ENCODE results near the gene CCDC61.

CCDC61 gene

GRCh38 chr19:45994998-45995714, at the start of gene CCDC61:
TSS of gene CCDC61 (plus strand) at chr19:45995467. CDS start at chr19:46003019, 7,552 bp downstream.
- peak; percentile 98 for FAIRE-seq

GRCh38 chr19:45947926-45948325, 47.3 kb upstream of the CCDC61 start:
- FAIRE-seq: no peak

- no peak for FAIRE-seq
These were observed 43.0 kb upstream of the CCDC61 start for GRCh38 chr19:45952341-45952685.

- no peak for FAIRE-seq
These were observed 42.4 kb upstream of the CCDC61 start for GRCh38 chr19:45952686-45953505.

GRCh38 chr19:45953676-45954075, 41.6 kb upstream of the CCDC61 start:
- no peak for FAIRE-seq

- no peak for FAIRE-seq
These were observed 41.1 kb upstream of the CCDC61 start for GRCh38 chr19:45954156-45954555.

GRCh38 chr19:45955905-45956608, 39.2 kb upstream of the CCDC61 start:
- FAIRE-seq: no peak

- FAIRE-seq: no peak
These were observed 36.9 kb upstream of the CCDC61 start for GRCh38 chr19:45958320-45958719.

- FAIRE-seq: no peak
These were observed 36.3 kb upstream of the CCDC61 start for GRCh38 chr19:45958769-45959516.

- no peak for FAIRE-seq
These were observed 35.7 kb upstream of the CCDC61 start for GRCh38 chr19:45959517-45960025.

GRCh38 chr19:45960595-45961235, 34.6 kb upstream of the CCDC61 start:
- FAIRE-seq: no peak

GRCh38 chr19:45962021-45962420, 33.2 kb upstream of the CCDC61 start:
- FAIRE-seq: no peak

GRCh38 chr19:45967246-45967645, 28.0 kb upstream of the CCDC61 start:
- no peak for FAIRE-seq

- FAIRE-seq: no peak
These were observed 26.6 kb upstream of the CCDC61 start for GRCh38 chr19:45968626-45969025.

- no peak for FAIRE-seq
These were observed 25.6 kb upstream of the CCDC61 start for GRCh38 chr19:45969676-45970075.

GRCh38 chr19:45971260-45971902, 23.9 kb upstream of the CCDC61 start:
- FAIRE-seq: no peak

- FAIRE-seq: no peak
These were observed 23.0 kb upstream of the CCDC61 start for GRCh38 chr19:45972081-45972946.

GRCh38 chr19:45972947-45973540, 22.2 kb upstream of the CCDC61 start:
- FAIRE-seq: no peak

- FAIRE-seq: no peak
These were observed 21.5 kb upstream of the CCDC61 start, which contains the start of gene NOVA2 for GRCh38 chr19:45973553-45974338. TSS of gene NOVA2 (minus strand) at chr19:45973865. CDS start at chr19:45973351, 514 bp downstream.

Measured in TTC549 (cell line).